Measurements from ENCODE around the gene REEP1.
"Not testable (repeated sequence)": the region's sequence is repeated elsewhere in the genome, so short reads cannot be mapped to it uniquely, and the experiment has no call there.

The REEP1 gene

GRCh38 chr2:86240251-86240650, 97.2 kb downstream of the REEP1 start:
- DNase-seq: no peak

- DNase-seq: no peak
Measured at GRCh38 chr2:86239745-86240144, 97.7 kb downstream of the REEP1 start.

GRCh38 chr2:86239326-86239725, 98.1 kb downstream of the REEP1 start:
- no peak for DNase-seq

DNA sequence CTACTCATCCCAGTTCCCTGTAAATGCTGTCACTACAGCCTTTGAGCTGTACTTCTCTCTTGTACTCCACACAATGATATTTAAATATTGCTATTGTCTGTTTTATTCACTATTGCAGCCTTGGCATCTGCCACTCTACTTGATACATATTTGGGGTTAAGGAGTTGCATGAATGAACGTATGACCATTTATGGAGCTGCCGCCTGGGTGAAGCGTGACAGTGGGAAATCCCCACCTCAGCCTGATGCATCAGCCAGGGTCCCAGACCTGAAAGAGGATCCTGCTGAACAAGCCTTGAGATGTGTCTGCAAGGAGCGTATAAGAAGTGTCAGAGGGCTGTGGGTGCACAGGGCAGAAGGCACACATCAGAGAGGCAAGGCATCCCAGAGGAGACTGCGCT, 99.1 kb downstream of the REEP1 start:
- no peak for DNase-seq

- DNase-seq: no peak
Measured at GRCh38 chr2:86237172-86237571, 100.3 kb downstream of the REEP1 start.

GRCh38 chr2:86235196-86235980, 102.0 kb downstream of the REEP1 start:
- DNase-seq: no peak

- DNase-seq: no peak
Measured at GRCh38 chr2:86234563-86235131, 102.8 kb downstream of the REEP1 start.

DNA sequence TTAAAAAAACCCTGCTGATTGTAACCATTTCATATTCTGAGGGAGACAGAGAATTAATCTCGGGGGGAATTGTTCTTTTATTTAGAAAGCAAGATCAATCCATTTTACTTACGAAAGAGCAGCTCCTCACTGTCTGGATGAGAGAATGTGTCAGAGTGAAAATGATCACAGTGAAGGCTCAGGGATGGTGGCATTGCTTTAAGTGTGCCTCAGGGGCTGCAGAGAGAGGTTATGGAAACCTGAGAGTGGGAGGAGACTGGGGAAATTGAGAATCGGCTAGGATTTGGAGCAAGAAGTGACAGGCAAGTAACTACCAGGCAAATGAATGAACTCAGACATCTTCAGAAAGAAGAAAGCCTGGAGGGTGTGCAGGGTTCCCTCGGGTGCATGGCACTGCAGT, 104.0 kb downstream of the REEP1 start:
- no peak for DNase-seq

DNA sequence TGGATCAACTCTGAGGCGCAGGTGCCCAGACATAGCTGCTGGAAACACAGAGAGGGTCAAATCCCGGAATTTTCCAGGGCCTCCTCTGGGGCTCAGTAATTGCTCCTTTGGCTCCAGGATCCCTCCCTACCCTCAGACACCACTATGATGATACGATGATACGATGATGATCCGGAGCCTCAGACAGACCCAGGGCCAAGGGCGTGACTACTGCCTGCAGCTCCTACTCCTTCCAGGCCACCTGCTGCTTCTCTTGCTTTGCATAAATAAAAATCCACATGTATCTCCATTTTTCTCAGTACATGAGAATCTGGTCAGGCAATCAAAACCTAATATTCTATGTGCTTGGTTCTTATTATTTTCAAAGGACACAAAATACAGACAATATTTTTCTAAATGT, 104.5 kb downstream of the REEP1 start:
- no peak for DNase-seq

- no peak for DNase-seq
Measured at GRCh38 chr2:86232373-86232784, 105.0 kb downstream of the REEP1 start.

DNA sequence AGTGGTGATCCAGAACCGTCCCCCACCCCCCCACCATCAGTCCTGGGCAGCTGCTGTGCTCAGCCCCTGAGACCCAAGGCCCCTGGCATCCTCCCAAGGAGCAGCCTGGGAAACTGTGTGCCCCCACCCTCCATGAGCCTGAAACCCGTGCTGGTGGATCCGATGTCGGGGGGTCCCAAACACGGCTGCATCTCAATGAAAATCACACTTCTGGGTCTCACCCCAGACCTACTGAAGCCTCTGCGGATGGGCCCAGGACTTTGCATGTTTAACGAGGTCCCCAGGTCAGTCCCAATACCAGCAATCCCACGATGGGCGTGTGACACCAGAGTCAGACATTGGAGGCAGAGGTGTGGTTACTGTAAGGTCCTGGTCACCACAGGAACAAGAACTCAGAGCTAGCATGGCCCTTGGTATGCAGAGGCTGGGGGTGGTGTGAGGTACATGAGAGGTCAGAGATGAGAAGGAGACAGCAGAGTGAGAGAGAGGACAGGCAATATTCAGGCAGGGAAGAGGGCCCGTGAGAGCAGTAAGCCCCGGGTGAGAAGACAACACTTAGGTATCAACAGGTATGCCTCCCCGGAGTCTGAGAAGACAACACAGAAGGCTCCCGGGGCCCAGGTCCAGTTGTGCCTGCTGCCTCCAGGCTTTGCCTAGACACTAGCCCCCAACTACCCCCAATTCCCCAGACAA, 105.6 kb downstream of the REEP1 start:
- no peak for DNase-seq

DNA sequence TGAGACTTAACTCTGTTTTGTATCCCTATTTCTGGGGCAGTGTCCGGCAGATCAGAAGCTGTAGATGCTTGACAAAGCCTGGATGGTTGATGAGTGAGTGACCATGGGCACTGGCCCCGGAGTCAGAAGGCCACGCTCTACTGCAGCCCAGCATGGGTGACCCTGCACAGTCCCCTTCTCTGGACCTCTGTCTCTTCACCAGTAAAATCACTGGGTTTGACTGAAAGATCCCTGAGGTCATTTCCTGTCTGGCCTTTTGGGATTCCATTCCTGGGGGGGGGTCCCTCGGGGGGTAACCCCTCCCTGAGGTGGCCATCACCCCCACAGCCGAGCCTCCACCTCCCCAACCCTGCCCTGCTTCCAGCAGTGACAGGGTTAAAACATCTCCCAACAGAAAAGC, 106.5 kb downstream of the REEP1 start:
- no peak for DNase-seq

GRCh38 chr2:86229221-86229620, 108.2 kb downstream of the REEP1 start:
- no peak for DNase-seq

- not testable (repeated sequence) for DNase-seq
Measured at GRCh38 chr2:86228574-86228973, 108.9 kb downstream of the REEP1 start.

DNA sequence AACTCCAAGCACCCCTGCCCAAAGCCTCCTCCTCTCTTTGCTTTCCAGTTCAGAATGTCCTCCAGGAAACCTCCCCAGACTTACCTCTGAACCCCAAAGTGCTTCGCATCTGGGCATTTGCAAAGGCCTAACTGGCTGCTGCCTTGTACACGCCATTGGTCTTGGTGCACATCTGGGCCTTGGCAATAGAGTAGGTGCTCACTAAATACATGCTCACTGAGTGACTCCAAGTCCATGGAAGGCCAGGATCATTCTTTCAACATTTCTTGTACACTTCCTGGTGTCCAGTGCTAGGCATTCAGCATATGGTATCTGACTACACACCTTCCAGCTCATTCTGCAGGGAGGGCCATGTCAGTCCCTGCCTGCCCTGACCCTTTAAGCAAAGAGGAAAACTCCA, 109.7 kb downstream of the REEP1 start:
- no peak for DNase-seq

DNA sequence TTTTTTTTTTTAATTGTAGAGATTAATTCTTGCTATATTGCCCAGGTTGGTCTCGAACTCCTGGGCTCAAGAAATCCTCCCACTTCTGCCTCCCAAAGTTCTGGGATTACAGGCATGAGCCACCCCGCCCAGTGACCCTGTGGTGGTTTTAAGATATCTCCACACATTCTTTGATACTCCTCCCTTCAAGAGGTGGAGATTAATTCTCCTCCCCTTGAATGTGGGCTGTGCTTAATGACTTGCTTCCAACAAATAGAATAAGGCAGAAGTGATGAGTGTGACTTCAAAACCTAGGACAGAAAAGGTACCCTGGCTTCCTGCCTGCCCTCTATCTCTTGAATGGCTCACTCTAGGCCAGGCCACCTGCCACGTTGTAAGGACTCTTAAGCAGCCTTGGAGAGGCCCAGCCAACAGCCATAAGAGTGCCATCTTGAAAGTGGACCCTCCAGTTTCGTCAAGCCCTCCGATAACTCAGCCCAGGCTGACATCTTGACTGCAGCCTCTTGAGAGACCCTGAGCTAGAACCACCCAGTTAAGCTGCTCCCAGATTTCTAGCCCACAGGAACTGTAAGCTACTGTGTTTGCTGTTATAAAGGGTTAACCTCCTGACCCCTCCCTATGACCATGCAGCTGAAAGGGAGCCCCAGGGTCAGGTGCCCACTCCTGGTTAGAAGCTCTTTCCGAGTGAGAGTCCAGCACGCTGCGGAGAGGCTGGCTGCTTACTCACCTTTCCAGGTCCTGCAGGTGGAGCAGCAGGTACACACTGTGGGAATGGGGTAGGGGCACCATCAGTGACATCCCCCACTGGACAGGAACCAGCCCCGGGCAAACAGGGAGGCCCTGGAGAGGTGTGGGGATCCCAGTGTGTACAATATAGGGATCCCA, 110.5 kb downstream of the REEP1 start:
- DNase-seq: no peak

DNA sequence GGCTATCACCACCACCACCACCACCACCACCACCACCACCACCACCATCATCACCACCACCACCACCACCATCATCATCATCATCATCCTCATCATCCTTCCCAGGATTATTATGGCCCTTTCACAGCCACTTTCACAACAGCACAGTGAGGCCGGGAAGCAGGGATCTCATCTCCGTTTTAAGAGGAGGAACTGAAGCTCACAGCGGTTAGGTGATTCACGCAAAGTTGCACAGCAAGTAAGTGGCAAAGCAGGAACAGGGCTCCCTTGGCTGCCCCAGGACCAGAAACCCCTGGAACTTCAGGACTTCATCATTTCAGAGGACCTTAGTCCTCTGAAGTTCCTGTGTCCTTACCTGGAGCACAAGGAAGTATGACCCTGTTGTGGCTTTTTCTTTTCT, 111.4 kb downstream of the REEP1 start:
- DNase-seq: no peak

GRCh38 chr2:86225581-86225980, 111.8 kb downstream of the REEP1 start:
- no peak for DNase-seq

- DNase-seq: no peak
Measured at GRCh38 chr2:86224645-86225355, 112.6 kb downstream of the REEP1 start.

DNA sequence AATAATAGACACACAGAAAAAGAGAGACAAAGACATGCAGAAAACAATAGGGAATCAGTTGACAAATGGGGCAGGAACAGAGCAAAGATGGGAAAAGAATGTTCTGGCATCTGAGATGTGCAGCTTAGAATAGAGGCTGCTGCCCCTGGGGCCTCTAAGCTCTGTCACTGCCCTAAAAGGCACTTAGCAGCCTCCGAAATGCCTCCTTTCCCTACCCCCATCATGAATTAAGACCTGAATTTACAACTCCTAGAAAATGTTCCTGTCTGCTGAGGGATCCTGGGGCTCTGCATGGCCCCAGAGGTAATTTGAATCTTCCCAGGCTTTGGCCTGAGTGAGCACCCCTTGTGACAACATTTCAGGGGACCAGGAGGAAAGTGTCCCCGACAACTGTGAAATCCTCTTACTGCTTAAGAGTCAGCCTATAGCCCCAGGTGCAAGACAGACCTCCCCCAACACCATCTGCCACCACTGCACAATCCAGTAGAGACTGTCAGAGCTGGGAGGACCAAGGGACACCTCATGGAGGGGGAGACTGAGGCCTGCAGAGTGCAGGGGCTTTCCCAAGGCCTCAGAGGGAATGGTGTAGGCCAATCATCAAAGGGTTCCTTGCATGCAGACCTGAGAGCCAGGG, 113.4 kb downstream of the REEP1 start:
- no peak for DNase-seq

DNA sequence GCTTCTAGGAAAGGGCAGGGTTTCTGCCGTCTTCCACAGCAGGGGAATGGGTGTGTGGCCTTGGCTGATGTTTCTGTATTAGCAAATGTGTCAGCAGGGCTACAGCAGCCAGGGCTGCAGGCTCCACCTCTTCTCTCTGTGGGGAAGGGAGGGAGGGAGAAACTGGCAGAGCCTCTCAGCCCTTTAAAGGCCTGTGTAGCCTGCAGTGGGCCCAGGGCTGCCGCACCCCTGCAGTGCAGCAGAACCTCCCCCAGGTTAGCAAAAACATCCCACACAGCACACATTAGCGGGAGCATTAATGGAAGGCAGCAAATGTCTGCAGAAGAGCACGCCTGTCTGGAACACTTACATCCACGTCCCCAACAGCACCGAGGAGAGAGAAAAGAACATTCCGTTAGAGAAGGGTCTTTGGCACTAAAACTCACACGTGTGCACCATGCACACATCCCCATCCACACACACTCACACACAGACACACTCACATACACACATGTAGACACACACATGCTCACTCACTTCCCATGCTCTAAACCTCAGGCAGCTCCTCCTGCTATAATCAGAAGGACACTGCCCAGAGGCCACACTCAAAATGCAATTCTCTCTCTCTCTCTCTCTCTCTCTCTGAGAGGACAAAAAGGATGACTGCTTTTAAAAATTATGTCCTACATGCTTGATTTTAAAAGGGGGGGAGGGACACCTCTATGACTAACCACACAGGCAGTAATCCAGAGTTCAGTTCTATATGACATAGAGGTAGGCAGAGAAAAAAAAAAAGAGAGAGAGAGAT, 114.1 kb downstream of the REEP1 start:
- no peak for DNase-seq
